ENCODE results near the gene CSAG1.
"Not testable (repeated sequence)": the region's sequence is repeated elsewhere in the genome, so short reads cannot be mapped to it uniquely, and the experiment has no call there.

Gene CSAG1

DNA sequence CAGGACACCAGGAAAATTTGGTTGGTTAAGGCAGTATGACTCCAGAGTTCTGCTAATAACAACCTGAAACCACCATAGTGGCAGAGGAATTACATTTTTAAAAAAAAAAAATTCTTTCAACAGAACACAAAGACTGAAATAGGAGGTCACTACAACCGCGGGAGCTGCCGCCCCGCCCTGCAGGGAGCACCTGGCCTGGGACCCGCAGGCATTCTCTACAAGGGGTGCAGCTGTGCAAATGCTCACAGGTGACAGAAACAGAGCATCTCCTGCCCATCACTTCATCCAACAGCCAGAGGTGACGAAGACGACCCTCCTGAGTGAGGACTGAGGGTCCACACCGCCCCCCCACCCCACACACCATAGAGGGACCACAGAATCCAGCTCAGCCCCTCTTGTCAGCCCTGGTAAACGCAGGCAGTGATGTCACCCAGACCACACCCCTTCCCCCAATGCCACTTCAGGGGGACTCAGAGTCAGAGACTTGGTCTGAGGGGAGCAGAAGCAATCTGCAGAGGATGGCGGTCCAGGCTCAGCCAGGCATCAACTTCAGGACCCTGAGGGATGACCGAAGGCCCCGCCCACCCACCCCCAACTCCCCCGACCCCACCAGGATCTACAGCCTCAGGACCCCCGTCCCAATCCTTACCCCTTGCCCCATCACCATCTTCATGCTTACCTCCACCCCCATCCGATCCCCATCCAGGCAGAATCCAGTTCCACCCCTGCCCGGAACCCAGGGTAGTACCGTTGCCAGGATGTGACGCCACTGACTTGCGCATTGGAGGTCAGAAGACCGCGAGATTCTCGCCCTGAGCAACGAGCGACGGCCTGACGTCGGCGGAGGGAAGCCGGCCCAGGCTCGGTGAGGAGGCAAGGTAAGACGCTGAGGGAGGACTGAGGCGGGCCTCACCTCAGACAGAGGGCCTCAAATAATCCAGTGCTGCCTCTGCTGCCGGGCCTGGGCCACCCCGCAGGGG, 35.3 kb downstream of the CSAG1 start, which contains the start of gene MAGEA3:
Gene MAGEA3, plus strand, starts transcription at position 843 of the 980 bp plus-strand sequence. CDS start 2,039 bp downstream, outside the sequence.
- DNase-seq: not testable (repeated sequence)

DNA sequence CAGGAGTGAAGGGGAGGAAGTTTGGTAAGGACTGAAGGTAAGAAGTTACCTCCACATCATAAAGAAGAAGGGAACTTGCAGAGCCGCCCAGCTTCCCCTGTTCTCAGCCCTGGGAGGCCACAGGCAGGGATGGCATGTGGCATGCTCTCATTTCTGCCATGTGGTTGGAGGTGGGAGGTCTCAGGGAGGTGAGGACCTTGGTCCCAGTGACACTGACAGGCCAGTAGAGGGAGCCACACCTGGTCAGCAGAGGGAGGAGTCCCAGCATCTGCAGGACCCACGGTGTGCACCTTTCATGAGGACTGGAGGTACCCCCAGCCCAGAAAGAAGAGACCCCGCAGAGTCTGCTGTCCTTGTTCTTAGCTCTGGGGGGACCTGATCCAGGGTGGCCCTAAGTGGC, 52.5 kb downstream of the CSAG1 start:
- not testable (repeated sequence) for DNase-seq

Data from DMS153 (cell line).